Limb (tissue), 2 donors: ENCODE results near the gene COL27A1.

ENCODE experiments used
- DNase-seq, 2 donors: peaks; one replicate each; pipeline ENCODE4 v3.0.0-alpha.2; 2016; ENCODE audit errors: extremely low spot score in 2 of 2

COL27A1 gene

GRCh38 chr9:114282926-114283325, 127.6 kb downstream of the COL27A1 start:
- DNase-seq, result peak in 1 of 2 donors; percentile 58

GRCh38 chr9:114283551-114284111, 128.3 kb downstream of the COL27A1 start:
- peak in 1 of 2 donors; percentile 36 for DNase-seq

- peak in 1 of 2 donors; percentile 28 for DNase-seq
Measured at GRCh38 chr9:114284316-114285060, 129.2 kb downstream of the COL27A1 start.

GRCh38 chr9:114285166-114285867, 130.0 kb downstream of the COL27A1 start:
- peak; percentile 51 to 72 for DNase-seq

- peak in 1 of 2 donors; percentile 14 for DNase-seq
Measured at GRCh38 chr9:114286146-114286679, 130.9 kb downstream of the COL27A1 start.

- DNase-seq, result peak in 1 of 2 donors; percentile 56
Measured at GRCh38 chr9:114287001-114287762, 131.8 kb downstream of the COL27A1 start.

GRCh38 chr9:114287763-114288192, 132.4 kb downstream of the COL27A1 start:
- no peak for DNase-seq

- peak in 1 of 2 donors; percentile 43 for DNase-seq
Measured at GRCh38 chr9:114288193-114289091, 133.1 kb downstream of the COL27A1 start.

GRCh38 chr9:114289106-114289505, 133.8 kb downstream of the COL27A1 start:
- peak in 1 of 2 donors; percentile 32 for DNase-seq

- DNase-seq, result peak in 1 of 2 donors; percentile 39
Measured at GRCh38 chr9:114289571-114290481, 134.5 kb downstream of the COL27A1 start.

- DNase-seq, result no peak
Measured at GRCh38 chr9:114290561-114290986, 135.2 kb downstream of the COL27A1 start.

- peak; percentile 47 to 90 for DNase-seq
Measured at GRCh38 chr9:114291064-114291474, 135.7 kb downstream of the COL27A1 start.

GRCh38 chr9:114291886-114292590, 136.7 kb downstream of the COL27A1 start:
- peak in 1 of 2 donors; percentile 20 for DNase-seq

GRCh38 chr9:114294664-114295063, 139.3 kb downstream of the COL27A1 start:
- DNase-seq, result no peak

GRCh38 chr9:114296338-114296737, 141.0 kb downstream of the COL27A1 start:
- no peak for DNase-seq

- DNase-seq, result peak in 1 of 2 donors; percentile 23
Measured at GRCh38 chr9:114299286-114300152, 144.2 kb downstream of the COL27A1 start.

GRCh38 chr9:114300153-114300845, 145.0 kb downstream of the COL27A1 start:
- DNase-seq, result peak in 1 of 2 donors; percentile 24
